H1 (cell line): ENCODE results near the gene NEURL4. TPM values are rescaled to one million over a fixed set of nuclear protein-coding genes. Genes with fewer than 3 reads are reported as not detected.

ENCODE experiments used
- CTCF ChIA-PET: fragments of 300-600 bp; sonication (Branson Sonifier 250); formaldehyde crosslinking; loops from one replicate; lab custom pipeline; 2021; ENCODE audit not compliant: partially characterized antibody; lab: Charles Lee
- POLR2A ChIA-PET: fragments of 300-600 bp; sonication (Branson Sonifier 250); formaldehyde crosslinking; loops from one replicate; lab custom pipeline; 2021; ENCODE audit warnings: inconsistent platforms; ENCODE audit not compliant: partially characterized antibody; lab: Charles Lee
- DNase-seq, 2 experiments: peaks; one replicate each; pipeline versions ENCODE4 v3.0.0 to v3.0.0-alpha.2; 2010 to 2022; ENCODE audit warnings: low spot score in 2 of 2, low read depth in 1 of 2, mixed read lengths in 1 of 2
- FAIRE-seq: peaks from 2 replicates; lab custom pipeline; 2011; peaks lifted over from hg19 to GRCh38; lab: Jason Lieb, UNC
- H2AFZ ChIP-seq: 2 replicates; pipeline ENCODE4 v1.8.1; 2012; ENCODE audit warnings: low read length, inconsistent platforms
- H2AK5ac ChIP-seq: 2 replicates; pipeline ENCODE4 v1.6.1; 2013; ENCODE audit warnings: low read depth, low read length
- H2BK120ac ChIP-seq: replicated peaks from 2 replicates; pipeline ENCODE3; 2013; ENCODE audit warnings: low read depth, low read length, inconsistent platforms
- H2BK12ac ChIP-seq: 2 replicates; pipeline ENCODE4 v1.6.1; 2013; ENCODE audit warnings: low read depth, low read length
- H2BK15ac ChIP-seq: 2 replicates; pipeline ENCODE4 v1.6.1; 2013; ENCODE audit warnings: low read length
- H2BK20ac ChIP-seq: 2 replicates; pipeline ENCODE4 v1.6.1; 2013; ENCODE audit warnings: low read length
- H2BK5ac ChIP-seq: 2 replicates; pipeline ENCODE4 v1.6.1; 2013; ENCODE audit warnings: low read depth, low read length
- H3K14ac ChIP-seq: 2 replicates; pipeline ENCODE4 v1.6.1; 2013; ENCODE audit warnings: inconsistent platforms; ENCODE audit not compliant: insufficient read length
- H3K18ac ChIP-seq: 2 replicates; pipeline ENCODE4 v1.6.1; 2013; ENCODE audit warnings: low read length; ENCODE audit errors: extremely low read depth
- H3K23ac ChIP-seq: 2 replicates; pipeline ENCODE4 v1.6.1; 2013; ENCODE audit warnings: inconsistent platforms; ENCODE audit not compliant: insufficient read length
- H3K23me2 ChIP-seq: 2 replicates; pipeline ENCODE4 v1.6.1; 2013; ENCODE audit warnings: low read depth, low read length
- H3K27ac ChIP-seq: 2 replicates; pipeline ENCODE4 v1.6.1; 2011; ENCODE audit warnings: low read depth, low read length, inconsistent platforms
- H3K27me3 ChIP-seq, 4 experiments: replicated peaks in 1 of 4; 1 replicate in 1 of 4; 2 replicates in 3 of 4; pipeline versions ENCODE4 v1.6.1 to v1.8.1; 2011 to 2013; ENCODE audit warnings: low read length in 3 of 4, mild to moderate bottlenecking in 3 of 4, inconsistent platforms in 2 of 4, mixed read lengths in 2 of 4, moderate library complexity in 1 of 4; ENCODE audit not compliant: control insufficient read depth in 3 of 4, insufficient read depth in 3 of 4; ENCODE audit errors: extremely low read depth in 1 of 4
- H3K36me3 ChIP-seq, 4 experiments: 2 replicates each; pipeline versions ENCODE4 v1.6.1 to v1.8.1; 2011 to 2013; ENCODE audit warnings: mild to moderate bottlenecking in 4 of 4, low read length in 3 of 4, moderate library complexity in 2 of 4, control low read depth in 1 of 4, inconsistent platforms in 1 of 4; ENCODE audit not compliant: insufficient read depth in 4 of 4, control insufficient read depth in 2 of 4
- H3K4ac ChIP-seq: replicated peaks from 2 replicates; pipeline ENCODE3; 2013; ENCODE audit warnings: low read length, low read depth, mixed read lengths, inconsistent platforms; ENCODE audit not compliant: insufficient read length
- H3K4me1 ChIP-seq, 4 experiments: replicated peaks in 1 of 4; 1 replicate in 1 of 4; 2 replicates in 3 of 4; pipeline versions ENCODE4 v1.6.1 to v1.8.1; 2011 to 2013; ENCODE audit warnings: low read length in 3 of 4, inconsistent platforms in 2 of 4, mixed read lengths in 1 of 4; ENCODE audit not compliant: insufficient read depth in 4 of 4, control insufficient read depth in 3 of 4
- H3K4me2 ChIP-seq, 2 experiments: 2 replicates each; pipeline versions ENCODE4 v1.6.1 to v1.8.1; 2011 to 2013; ENCODE audit warnings: low read depth in 2 of 2, low read length in 2 of 2, control low read depth in 1 of 2, inconsistent platforms in 1 of 2, mild to moderate bottlenecking in 1 of 2; ENCODE audit not compliant: insufficient read depth in 1 of 2
- H3K4me3 ChIP-seq, 4 experiments: fragments of 200-600, 300-600 bp in 1 of 4; sonication (generic), shearing (Covaris generic), sonication (Bioruptor Twin) in 1 of 4; 2 replicates each; pipeline versions ENCODE4 v1.5.1 to v1.8.1; 2011 to 2016; ENCODE audit warnings: low read length in 4 of 4, low read depth in 3 of 4, control low read depth in 2 of 4, inconsistent platforms in 2 of 4, mild to moderate bottlenecking in 2 of 4, mixed read lengths in 1 of 4, moderate library complexity in 1 of 4; ENCODE audit not compliant: insufficient read depth in 2 of 4; ENCODE audit errors: extremely low read depth in 1 of 4
- H3K56ac ChIP-seq: replicated peaks from 2 replicates; pipeline ENCODE3; 2013; ENCODE audit warnings: low read depth, mild to moderate bottlenecking, mixed read lengths, low read length, inconsistent platforms; ENCODE audit not compliant: insufficient read length
- H3K79me1 ChIP-seq: 2 replicates; pipeline ENCODE4 v1.6.1; 2013; ENCODE audit warnings: low read depth, low read length, control low read depth
- H3K79me2 ChIP-seq, 2 experiments: 2 replicates each; pipeline versions ENCODE4 v1.6.1 to v1.8.1; 2012 to 2013; ENCODE audit warnings: low read length in 2 of 2, mild to moderate bottlenecking in 2 of 2, inconsistent platforms in 1 of 2; ENCODE audit not compliant: insufficient read depth in 2 of 2, control insufficient read depth in 1 of 2
- H3K9ac ChIP-seq, 4 experiments: replicated peaks in 1 of 4; 1 replicate in 1 of 4; 2 replicates in 3 of 4; pipeline versions ENCODE4 v1.6.1 to v1.8.1; 2011 to 2013; ENCODE audit warnings: low read depth in 3 of 4, low read length in 3 of 4, control low read depth in 2 of 4, mild to moderate bottlenecking in 2 of 4, moderate library complexity in 2 of 4, inconsistent platforms in 1 of 4; ENCODE audit errors: extremely low read depth in 1 of 4
- H3K9me3 ChIP-seq, 2 experiments: 2 replicates each; pipeline versions ENCODE4 v1.6.1 to v1.8.1; 2012 to 2013; ENCODE audit warnings: mild to moderate bottlenecking in 2 of 2, moderate library complexity in 2 of 2, control low read depth in 1 of 2, inconsistent platforms in 1 of 2, low read depth in 1 of 2, low read length in 1 of 2, mixed read lengths in 1 of 2; ENCODE audit not compliant: insufficient read depth in 2 of 2
- H4K20me1 ChIP-seq, 2 experiments: replicated peaks in 1 of 2; 2 replicates each; pipeline versions ENCODE3 to v1.8.1; 2011 to 2013; ENCODE audit warnings: inconsistent platforms in 2 of 2, low read length in 2 of 2, mild to moderate bottlenecking in 1 of 2; ENCODE audit not compliant: insufficient read depth in 2 of 2, control insufficient read depth in 1 of 2
- H4K5ac ChIP-seq: 2 replicates; pipeline ENCODE4 v1.6.1; 2013; ENCODE audit warnings: low read length, low read depth, mixed read lengths, inconsistent platforms; ENCODE audit not compliant: insufficient read length
- H4K8ac ChIP-seq: 2 replicates; pipeline ENCODE4 v1.8.0; 2013; ENCODE audit warnings: mild to moderate bottlenecking, moderate library complexity, low read length, inconsistent platforms; ENCODE audit not compliant: insufficient read depth; ENCODE audit errors: extremely low read depth
- H4K91ac ChIP-seq: replicated peaks from 2 replicates; pipeline ENCODE3; 2013; ENCODE audit warnings: low read length, mixed read lengths, inconsistent platforms; ENCODE audit not compliant: insufficient read length
- SAP30 ChIP-seq: fragments of 300-600 bp; sonication (generic); IDR thresholded peaks from 2 replicates; pipeline ENCODE4 v1.7.1; 2012; ENCODE audit warnings: low read length, moderate library complexity, mild to moderate bottlenecking, inconsistent platforms; ENCODE audit not compliant: insufficient read depth, insufficient replicate concordance
- WGBS, 2 experiments: shearing (Covaris generic) in 1 of 2; methylation state at CpG; one replicate each; pipeline versions ENCODE4 v1.1.6 to v1.1.7; 2013 to 2015; ENCODE audit warnings: low lambda C conversion rate in 2 of 2, mixed read lengths in 2 of 2, inconsistent platforms in 1 of 2, low coverage in 1 of 2, missing lambda C conversion rate in 1 of 2; ENCODE audit not compliant: insufficient replicate concordance in 2 of 2, insufficient coverage in 1 of 2, insufficient read length in 1 of 2; ENCODE audit errors: extremely low coverage in 1 of 2, missing lambda C conversion rate in 1 of 2; 5-methylcytosine and 5-hydroxymethylcytosine counted together
- polyA plus RNA-seq, 7 experiments: library from polyadenylated mRNA; depleted of rRNA in 3 of 7; stranded (reverse) in 5 of 7; unstranded in 2 of 7; fragments of >200 nt in 5 of 7; fragments of 200-250 nt in 2 of 7; gene quantifications; 1 replicate in 5 of 7; 2 replicates in 1 of 7; 4 replicates in 1 of 7; pipeline versions ENCODE4 v1.2.1 to v1.2.3, GENCODE V29; 2011 to 2013; ENCODE audit warnings: missing spikeins in 2 of 7, mixed read lengths in 2 of 7
- total RNA-seq: library from RNA; stranded (reverse); fragmentation: NEBNext Ultra II Directional; extraction: Animal tissue kit (Norgen Biotek cat#: 25700); gene quantifications from 2 replicates; pipeline ENCODE4 v1.2.1, GENCODE V29; 2021

Gene NEURL4
- total and polyA plus RNA-seq, 2 of the 8 experiments (the other 6 are each of a cell fraction or from before 2014, with no cell fraction given) = 29.6 to 46.8 TPM

DNA sequence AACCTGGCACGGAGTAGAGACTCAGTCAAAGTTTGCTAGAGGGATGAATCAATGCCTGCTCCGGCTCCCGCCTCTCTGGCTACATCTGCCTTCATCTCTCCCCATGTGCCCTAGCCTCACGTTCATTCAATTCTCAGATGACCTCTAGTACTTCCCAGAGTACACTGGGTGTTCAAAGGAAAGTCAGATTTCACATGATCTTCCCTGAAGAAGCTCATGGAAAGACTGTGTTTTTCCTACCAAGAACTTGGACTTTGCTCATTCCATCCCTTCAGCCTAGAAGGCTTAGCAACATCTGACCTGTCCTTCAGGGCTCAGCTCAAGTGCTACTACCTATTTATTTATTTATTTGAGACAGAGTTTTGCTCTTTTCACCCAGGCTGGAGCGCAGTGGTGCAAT, 40.7 kb upstream of the NEURL4 start:
- Histone ChIP-seq H2BK20ac (no peak overlapping the region), H2AFZ (no peak overlapping the region), H3K4me3 (no peak overlapping the region), H2BK5ac (no peak overlapping the region), H2BK12ac (no peak overlapping the region), H2BK120ac (no peak overlapping the region), H3K36me3 (no peaks in the 10 kb centered on the region), H4K8ac (no peak overlapping the region), H4K5ac (no peak overlapping the region), H3K79me1 (no peaks in the 10 kb centered on the region), H3K4ac (no peak overlapping the region), H3K27ac (no peak overlapping the region), H3K14ac (no peak overlapping the region), H4K91ac (no peak overlapping the region), H4K20me1 (no peaks in the 10 kb centered on the region), H2AK5ac (no peak overlapping the region), H3K79me2 (no peaks in the 10 kb centered on the region), H3K9me3 (no peaks in the 10 kb centered on the region), H3K56ac (no peak overlapping the region), H2BK15ac (no peak overlapping the region), H3K23ac (no peak overlapping the region), H3K27me3 (no peaks in the 10 kb centered on the region), H3K4me2 (no peak overlapping the region), H3K9ac (no peak overlapping the region), H3K4me1 (peaks cover 0 to 11% (median 4%) of the 10 kb centered on the region in 4 experiments; a peak in 5 of 7 replicates), H3K18ac (no peak overlapping the region), H3K23me2 (no peaks in the 10 kb centered on the region)
- no peak for TF ChIP-seq SAP30
- ChIA-PET CTCF (interaction anchor here (0.8 to 2.5 kb wide), 8 partner anchors 9 to 191 kb away, joined by 3 to 9 read pairs (median 4); no protein-coding TSS in a partner anchor), POLR2A (interaction anchor here (0.5 to 1.1 kb wide), 5 partner anchors 11 to 65 kb away, joined by 3 to 4 read pairs (median 3); partner anchors contain the start of gene TMEM95)
- FAIRE-seq (no peak), DNase-seq (no peak)
- 89% methylated on average over 5 of the region's 5 CpGs; no CpG with 5 or more reads in 1 of the 2 experiments for WGBS, 2 experiments
